Right renal cortex interstitium (tissue), 3 donors: ENCODE measurements around the gene LRP1B. TPM values are rescaled to one million over a fixed set of nuclear protein-coding genes. Genes with fewer than 3 reads are reported as not detected.
"Not testable (repeated sequence)": the region's sequence is repeated elsewhere in the genome, so short reads cannot be mapped to it uniquely, and the experiment has no call there.

ENCODE experiments used
- DNase-seq, 3 donors: peaks; one replicate each; pipeline ENCODE4 v3.0.0-alpha.2; 2013; ENCODE audit warnings: low read depth in 3 of 3, low spot score in 2 of 3
- polyA plus RNA-seq, 3 donors: library from polyadenylated mRNA; unstranded; fragments of 120-200 nt; gene quantifications; one replicate each; pipeline ENCODE4 v1.2.1, GENCODE V29; 2013; ENCODE audit not compliant: insufficient read length in 3 of 3

Gene LRP1B
- polyA plus RNA-seq, 3 donors: 0.85 to 0.90 (median 0.88) TPM

DNA sequence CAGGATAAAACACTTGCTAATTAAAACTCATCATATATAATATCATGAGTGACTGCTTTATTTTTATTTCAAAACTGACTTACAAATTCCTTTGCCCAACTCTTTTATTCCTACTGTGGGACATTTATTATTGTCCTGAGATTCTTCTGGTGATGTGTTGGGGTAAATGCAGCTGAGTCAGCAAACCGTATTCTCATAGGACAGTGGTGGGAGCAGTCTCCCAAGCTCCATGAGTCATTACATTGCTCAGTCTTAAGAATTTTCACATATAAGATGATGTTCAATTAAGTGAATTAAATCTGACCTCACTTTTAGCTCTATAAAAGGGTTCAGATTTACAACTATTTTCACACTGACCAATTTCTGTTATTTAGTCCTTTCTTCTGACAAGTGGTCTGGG, 1530.7 kb downstream of the LRP1B start:
- no peak for DNase-seq

GRCh38 chr2:140597836-140598235, 1533.0 kb downstream of the LRP1B start:
- DNase-seq: no peak

DNA sequence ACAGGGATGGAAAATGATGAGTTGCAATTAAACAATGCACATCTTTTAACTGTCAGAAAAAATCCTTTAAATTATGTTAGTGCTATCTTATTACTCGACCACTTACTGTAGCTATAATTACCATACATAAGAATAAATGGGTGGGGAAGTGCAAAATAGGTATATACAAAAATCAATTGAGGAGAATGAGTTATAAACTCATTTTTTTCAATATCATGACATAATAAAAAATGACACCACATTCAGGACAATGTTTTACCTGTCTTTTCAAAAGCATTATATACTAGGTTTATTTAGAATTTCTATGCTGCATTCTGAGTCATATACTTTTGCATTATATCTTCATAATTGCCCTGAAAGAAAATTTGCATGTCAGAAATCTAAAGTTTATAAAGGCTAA, 1533.6 kb downstream of the LRP1B start:
- DNase-seq: no peak

GRCh38 chr2:140596447-140596846, 1534.4 kb downstream of the LRP1B start:
- DNase-seq: no peak

DNA sequence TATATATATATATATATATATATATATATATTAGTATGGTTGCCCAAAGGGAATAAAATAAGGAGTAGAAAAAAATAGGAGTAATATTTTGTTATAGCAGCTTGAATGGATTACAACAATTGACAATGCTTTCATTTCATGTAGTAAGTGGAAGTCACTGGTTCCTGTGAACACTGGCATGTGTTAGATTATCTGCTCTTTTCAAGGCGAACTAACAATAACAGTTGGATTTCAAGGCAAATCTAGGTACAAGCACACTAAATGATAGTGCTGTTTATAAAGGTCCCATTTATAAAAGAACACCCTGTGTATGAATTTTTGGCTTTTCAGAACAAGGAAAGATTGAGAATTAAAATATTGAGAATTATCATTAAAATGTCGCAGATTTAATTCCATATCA, 1535.7 kb downstream of the LRP1B start:
- no peak for DNase-seq

DNA sequence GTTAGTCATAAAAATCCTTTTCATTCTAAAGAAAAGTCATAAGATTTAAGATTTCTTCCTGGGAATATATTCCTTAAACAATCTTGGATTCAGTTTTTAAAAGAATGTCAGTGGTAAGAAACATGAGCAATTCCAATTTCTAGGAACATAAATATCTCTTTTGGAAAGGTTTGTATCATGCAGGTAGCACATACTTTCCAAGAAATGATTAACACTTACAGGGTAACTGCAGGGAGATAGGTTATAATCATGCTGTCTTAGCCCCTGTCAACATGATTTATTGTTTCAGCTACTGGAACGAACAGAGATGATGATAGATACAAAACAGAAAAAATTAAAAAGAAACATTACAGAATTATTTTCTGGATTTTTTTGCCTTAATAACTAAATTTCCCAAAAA, 1537.7 kb downstream of the LRP1B start:
- no peak for DNase-seq

DNA sequence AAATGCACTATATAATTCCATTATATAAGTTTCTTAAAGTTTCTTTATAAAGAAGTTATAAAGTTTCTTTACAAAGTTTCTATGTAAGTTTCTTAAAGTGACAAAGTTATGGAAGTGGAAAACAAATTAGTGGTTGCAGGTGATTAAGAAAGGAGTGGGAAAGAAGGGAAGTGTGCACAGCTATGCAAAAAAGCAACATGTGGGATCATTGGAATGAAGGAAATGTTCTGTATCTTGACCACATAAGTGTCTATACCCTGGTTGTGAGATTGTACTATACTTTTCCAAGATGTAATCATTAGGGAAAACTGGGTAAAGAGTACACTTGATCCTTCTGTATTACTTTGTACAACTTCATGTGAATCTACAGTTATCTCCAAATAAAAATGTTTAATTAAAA, 1541.1 kb downstream of the LRP1B start:
- no peak for DNase-seq

GRCh38 chr2:140589273-140589672, 1541.5 kb downstream of the LRP1B start:
- no peak for DNase-seq

DNA sequence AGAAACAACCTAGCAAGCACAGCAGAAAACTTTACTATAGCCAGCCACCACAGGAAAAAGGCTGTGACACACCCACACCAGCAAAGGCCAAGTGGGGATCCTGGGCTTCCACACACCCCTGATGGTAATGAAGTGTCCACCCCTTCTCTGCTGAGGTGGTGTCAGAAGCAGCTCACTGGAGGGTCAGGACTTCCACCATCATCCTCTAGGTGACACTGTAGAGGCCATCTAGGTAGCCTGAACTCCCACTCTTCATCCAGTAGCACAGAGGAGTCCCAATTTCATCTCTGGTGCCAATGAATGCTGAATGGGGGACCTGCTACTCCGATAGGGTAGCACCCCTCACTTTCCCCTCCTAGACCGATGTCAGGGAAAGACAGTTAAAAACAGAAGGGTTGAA, 1544.4 kb downstream of the LRP1B start:
- no peak for DNase-seq

GRCh38 chr2:140585016-140585415, 1545.8 kb downstream of the LRP1B start:
- DNase-seq: no peak

GRCh38 chr2:140584471-140584870, 1546.3 kb downstream of the LRP1B start:
- no peak for DNase-seq

DNA sequence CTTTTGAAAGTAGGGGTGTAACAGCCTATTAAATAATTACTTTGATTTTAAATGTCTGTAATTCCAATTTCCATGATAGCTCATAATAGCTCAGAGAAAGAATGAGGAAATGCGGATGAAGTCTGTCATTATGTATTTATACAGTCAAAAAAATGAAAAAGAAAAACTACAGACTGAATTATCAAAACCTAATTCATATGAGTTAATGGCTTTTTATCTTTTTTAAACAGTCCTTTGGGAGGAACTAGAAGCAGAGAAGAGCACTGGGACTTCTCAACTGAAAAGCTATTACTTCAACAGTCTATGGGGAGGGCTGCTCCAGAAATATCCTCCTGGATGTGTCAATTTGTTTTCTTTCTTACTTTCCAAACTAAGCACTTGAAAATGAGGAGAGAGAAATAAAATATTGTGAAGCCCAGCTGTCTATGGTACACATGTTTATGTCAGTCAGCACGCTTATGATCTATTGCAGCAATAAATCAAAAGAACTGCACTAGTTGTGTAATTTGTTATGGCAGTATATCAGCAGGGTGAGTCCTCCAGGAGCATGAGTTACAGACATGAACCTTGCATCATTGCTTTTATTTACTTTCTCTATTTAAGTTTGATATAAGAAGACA, 1550.2 kb downstream of the LRP1B start:
- no peak for DNase-seq

DNA sequence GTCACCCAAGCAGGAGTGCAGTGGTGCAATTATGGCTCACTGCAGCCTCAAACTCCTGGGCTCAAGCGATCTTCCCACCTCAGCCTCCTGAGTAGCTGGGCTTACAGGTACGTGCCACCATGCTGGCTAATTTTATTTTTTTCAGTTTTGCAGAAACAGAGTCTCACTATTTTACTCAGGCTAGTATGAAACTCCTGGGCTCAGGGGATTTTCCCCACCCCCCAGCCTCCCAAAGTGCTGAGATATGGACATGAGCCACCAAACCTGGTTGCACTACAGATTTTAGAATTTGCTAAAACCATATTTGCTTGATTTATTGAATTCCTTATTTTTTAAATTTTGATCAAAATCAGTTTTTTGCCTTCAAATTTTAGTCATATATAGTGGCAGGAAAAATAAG, 1553.4 kb downstream of the LRP1B start:
- DNase-seq: no peak

GRCh38 chr2:140567734-140568133, 1563.1 kb downstream of the LRP1B start:
- no peak for DNase-seq

DNA sequence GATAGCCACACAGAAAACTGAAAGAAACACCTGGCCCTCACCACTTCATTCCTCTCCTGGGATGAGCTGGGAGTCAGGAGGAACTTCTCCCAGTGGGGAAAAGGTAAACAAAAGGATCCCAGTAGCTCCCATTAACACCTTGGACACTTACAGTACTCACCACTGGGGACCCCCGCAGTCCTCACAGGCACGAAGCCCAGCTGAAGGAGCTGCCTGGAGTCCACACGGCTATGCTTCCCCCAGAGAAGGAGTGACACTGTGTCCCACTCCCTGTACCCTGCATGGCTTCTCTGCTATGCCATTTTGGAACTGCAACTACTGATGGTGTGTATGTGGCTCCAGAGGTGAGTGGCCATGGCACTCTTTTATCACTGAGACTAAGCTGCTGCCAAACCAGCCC, 1565.1 kb downstream of the LRP1B start:
- DNase-seq: no peak

- no peak for DNase-seq
These were observed 1575.1 kb downstream of the LRP1B start for GRCh38 chr2:140555701-140556100.

DNA sequence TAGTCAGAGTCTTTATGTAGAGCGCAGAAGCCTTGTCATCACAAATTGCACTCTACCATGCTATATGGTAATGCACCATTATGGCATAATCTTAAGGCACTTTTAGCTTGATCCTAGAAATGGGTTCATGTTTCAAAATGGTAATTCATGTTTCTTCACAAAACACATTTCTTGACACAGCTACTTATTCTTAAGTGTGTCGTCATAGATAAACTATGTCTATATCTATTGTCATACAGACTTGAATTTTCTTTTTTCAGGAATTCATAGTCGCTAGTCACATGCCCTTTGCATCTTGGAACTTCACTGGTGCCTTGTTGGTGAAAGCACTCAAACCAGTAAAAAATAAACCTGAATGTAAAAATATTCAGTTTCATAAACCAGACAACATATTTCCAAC, 1578.2 kb downstream of the LRP1B start:
- DNase-seq: no peak

- DNase-seq: peak in 1 of 3 donors; percentile 21
These were observed 1579.5 kb downstream of the LRP1B start for GRCh38 chr2:140551287-140551686.

- DNase-seq: no peak
These were observed 1580.0 kb downstream of the LRP1B start for GRCh38 chr2:140550821-140551220.

DNA sequence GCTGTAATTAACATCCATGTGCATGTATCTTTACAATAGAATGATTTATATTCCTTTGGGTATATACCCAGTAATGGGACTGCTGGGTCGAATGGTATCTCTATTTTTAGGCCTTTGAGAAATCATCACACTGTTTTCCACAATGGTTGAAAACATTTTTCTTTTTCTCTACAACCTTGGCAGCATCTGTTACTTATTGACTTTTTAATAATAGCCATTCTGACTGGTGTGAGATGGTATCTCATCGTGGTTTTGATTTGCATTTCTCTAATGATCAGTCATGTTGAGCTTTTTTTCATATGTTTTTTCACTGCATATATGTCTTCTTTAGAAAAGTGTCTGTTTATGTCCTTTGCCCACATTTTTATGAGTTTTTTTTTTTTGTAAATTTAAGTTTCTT, 1586.0 kb downstream of the LRP1B start:
- DNase-seq: not testable (repeated sequence)

DNA sequence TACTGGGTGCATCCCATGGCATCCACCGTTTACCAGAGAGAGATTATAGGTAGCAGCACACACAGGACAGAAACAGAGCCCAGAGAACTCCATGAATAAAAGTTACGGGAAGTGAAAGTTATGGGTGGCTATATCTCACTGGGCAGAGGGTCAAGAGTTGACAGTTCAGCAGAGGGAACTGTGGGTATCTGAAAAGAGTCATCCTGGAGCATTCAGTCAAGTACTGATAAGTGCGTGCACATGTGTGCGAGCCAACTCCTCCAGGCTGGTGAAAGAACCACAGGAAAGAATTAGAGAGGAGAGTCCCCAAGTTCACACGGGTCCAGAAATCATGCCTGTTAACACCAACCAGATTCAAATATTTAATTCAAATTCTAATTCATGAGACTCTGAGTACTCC, 1588.2 kb downstream of the LRP1B start:
- DNase-seq: no peak

GRCh38 chr2:140539242-140539875, 1591.5 kb downstream of the LRP1B start:
- DNase-seq: no peak

GRCh38 chr2:140529706-140530105, 1601.1 kb downstream of the LRP1B start:
- DNase-seq: no peak
